K562 (cell line): ENCODE data around the gene MED22. TPM values are rescaled to one million over a fixed set of nuclear protein-coding genes. Genes with fewer than 3 reads are reported as not detected.

Experiments
- KDM1A ChIP-seq, 2 experiments: fragments of 450-650 bp; IDR thresholded peaks; 2 replicates each; pipeline ENCODE4 v1.6.1; 2016; ENCODE audit warnings: mild to moderate bottlenecking in 2 of 2
- PRPF4 ChIP-seq: fragments of 200-400 bp; formaldehyde crosslinking; IDR thresholded peaks from one replicate; pipeline ENCODE4 v1.6.1; 2017; ENCODE audit warnings: low read length, low read depth, mild to moderate bottlenecking; ENCODE audit not compliant: insufficient read depth, poor library complexity, severe bottlenecking
- RBM39 ChIP-seq: fragments of 200-400 bp; formaldehyde crosslinking; optimal IDR thresholded peaks from 2 replicates; pipeline ENCODE3; 2018; ENCODE audit warnings: low read depth, low read length
- RFX5 ChIP-seq: IDR thresholded peaks from 2 replicates; pipeline ENCODE4 v1.6.1; 2011; ENCODE audit warnings: low read depth, mild to moderate bottlenecking, improper control_type of control experiment, low read length
- SAFB2 ChIP-seq: fragments of 200-400 bp; formaldehyde crosslinking; IDR thresholded peaks from 2 replicates; pipeline ENCODE4 v1.6.1; 2018; ENCODE audit warnings: borderline replicate concordance, low read length, low read depth, moderate library complexity; ENCODE audit not compliant: severe bottlenecking
- TEAD1 ChIP-seq, 2 experiments: fragments of 450-650 bp in 1 of 2; sonication (generic) in 1 of 2; formaldehyde crosslinking; IDR thresholded peaks; 2 replicates each; pipeline versions ENCODE4 v1.4.0 to v1.8.0; 2020 to 2022; ENCODE audit warnings: mild to moderate bottlenecking in 2 of 2, missing genetic modification reagents in 1 of 2
- TGIF2 ChIP-seq: sonication (generic); formaldehyde crosslinking; IDR thresholded peaks from 2 replicates; pipeline ENCODE4 v1.8.1; 2022; ENCODE audit warnings: mild to moderate bottlenecking, missing genetic modification reagents, moderate library complexity
- ZBTB11 ChIP-seq, 3 experiments: fragments of 200-800 bp in 1 of 3; fragments of 250-450 bp in 1 of 3; fragments of 450-650 bp in 1 of 3; sonication (Bioruptor Pico) in 1 of 3; sonication (Bioruptor generic) in 1 of 3; formaldehyde crosslinking in 1 of 3; IDR thresholded peaks; 2 replicates each; pipeline versions ENCODE4 v1.6.1 to v1.8.0; 2016 to 2022; ENCODE audit warnings: mild to moderate bottlenecking in 2 of 3, missing genetic modification characterization in 2 of 3, missing compliant biosample characterization in 1 of 3, moderate library complexity in 1 of 3
- ZBTB40 ChIP-seq, 2 experiments: fragments of 450-650 bp in 1 of 2; sonication (generic) in 1 of 2; formaldehyde crosslinking in 1 of 2; IDR thresholded peaks; 2 replicates each; pipeline versions ENCODE4 v1.7.1 to v1.9.0; 2016 to 2022; ENCODE audit warnings: inconsistent platforms in 1 of 2, mild to moderate bottlenecking in 1 of 2, missing genetic modification reagents in 1 of 2
- ZNF134 ChIP-seq: fragments of 250-450 bp; sonication (Bioruptor Pico); conservative IDR thresholded peaks from 2 replicates; pipeline ENCODE4 v1.4.0; 2020
- ZNF280A ChIP-seq: fragments of 450-650 bp; IDR thresholded peaks from 2 replicates; pipeline ENCODE4 v1.6.1; 2018; ENCODE audit warnings: mild to moderate bottlenecking, low read depth; ENCODE audit not compliant: partially characterized antibody
- ZNF707 ChIP-seq: fragments of 250-450 bp; sonication (Bioruptor Pico); conservative IDR thresholded peaks from 2 replicates; pipeline ENCODE4 v1.8.0; 2022; ENCODE audit warnings: inconsistent platforms, mild to moderate bottlenecking, moderate library complexity
- polyA plus RNA-seq, 8 experiments: library from polyadenylated mRNA; depleted of rRNA in 4 of 8; stranded (reverse) in 5 of 8; unstranded in 3 of 8; fragments of >200 nt; fragmentation: Nextera tagmentation in 2 of 8; fragmentation: Illumina TruSeq in 1 of 8; extraction: Ambion mirVana in 2 of 8; extraction: Trizol in 1 of 8; gene quantifications; 2 replicates each; pipeline versions ENCODE4 v1.2.1 to v1.2.3, GENCODE V29; 2011 to 2014; ENCODE audit warnings: inconsistent platforms in 1 of 8, missing spikeins in 1 of 8
- total RNA-seq, 7 experiments: library from RNA; depleted of rRNA in 6 of 7; stranded (reverse); fragments of >200 nt in 6 of 7; fragmentation: Illumina TruSeq in 2 of 7; extraction: Trizol in 2 of 7; gene quantifications; 2 replicates each; pipeline versions ENCODE4 v1.2.1 to v1.2.3, GENCODE V29; 2011 to 2021; ENCODE audit warnings: low replicate concordance in 1 of 7

Gene MED22
- total and polyA plus RNA-seq, 9 of the 15 experiments (the other 6 are each of a cell fraction or from before 2014, with no cell fraction given): 0.73 to 35.6 (median 22.3) TPM

- no peak for TF ChIP-seq RBM39
- TF ChIP-seq SAFB2: no peak
- TF ChIP-seq PRPF4: no peak
- TF ChIP-seq ZNF134: no peak
- TF ChIP-seq RFX5: no peak
- no peak for TF ChIP-seq TGIF2
- TF ChIP-seq ZNF280A: peak; percentile 94
- TF ChIP-seq ZBTB11 (CRISPR knock-in tag; IDR thresholded peaks at IDR 0.05): no peak
- TF ChIP-seq ZNF707 (CRISPR knock-in tag): no peak
- no peak for TF ChIP-seq ZBTB40 (IDR thresholded peaks at IDR 0.05)
- TF ChIP-seq ZBTB40 (CRISPR knock-in tag; IDR thresholded peaks at IDR 0.05): no peak
- no peak for TF ChIP-seq KDM1A (IDR thresholded peaks at IDR 0.05)
- no peak for TF ChIP-seq TEAD1 (CRISPR knock-in tag; IDR thresholded peaks at IDR 0.05)
Measured at GRCh38 chr9:133290751-133291302, 57.1 kb downstream of the MED22 start (continued).
